Measurements from ENCODE around the gene IPCEF1. TPM values are rescaled to one million over a fixed set of nuclear protein-coding genes. Genes with fewer than 3 reads are reported as not detected.
"Not testable (repeated sequence)": the region's sequence is repeated elsewhere in the genome, so short reads cannot be mapped to it uniquely, and the experiment has no call there.

Gene IPCEF1
- total and polyA plus RNA-seq, 4 donors = 1.8 to 4.7 (median 2.8) TPM

GRCh38 chr6:154245506-154245905 lies 111.1 kb downstream of the IPCEF1 start:
- no peaks in the 10 kb centered on the region for H3K9me3 ChIP-seq (ENCODE audit: control insufficient read depth, low read length)
- H3K36me3 ChIP-seq (ENCODE audit: control insufficient read depth in 1 of 2, insufficient read depth in 2 of 2, low read length in 1 of 2) = no peaks in the 10 kb centered on the region
- H3K4me1 ChIP-seq (ENCODE audit: control insufficient read depth in 1 of 2, insufficient read depth in 2 of 2, low read length in 2 of 2) = no peaks in the 10 kb centered on the region
- no peaks in the 10 kb centered on the region for H3K27me3 ChIP-seq (ENCODE audit: control insufficient read depth in 1 of 2, insufficient read depth in 2 of 2, low read length in 1 of 2)
- DNase-seq (no peak), ATAC-seq (ENCODE audit: low FRiP score) (no peak)
- H3K4me3 ChIP-seq (ENCODE audit: low read length in 2 of 2) = no peak overlapping the region
- no peak overlapping the region for H3K27ac ChIP-seq (ENCODE audit: low read depth in 1 of 2, low read length in 2 of 2)
- intact Hi-C loops (cut with DNase I) = no loop called here
- whole genome bisulfite sequencing, 2 donors = 66 to 69% methylated on average over 5 of the region's 5 CpGs

- Histone ChIP-seq H3K4me1 (ENCODE audit: control insufficient read depth in 1 of 2, insufficient read depth in 2 of 2, low read length in 2 of 2) (no peaks in the 10 kb centered on the region), H3K9me3 (ENCODE audit: control insufficient read depth, low read length) (no peaks in the 10 kb centered on the region), H3K4me3 (ENCODE audit: low read length in 2 of 2) (no peak overlapping the region), H3K27ac (ENCODE audit: low read depth in 1 of 2, low read length in 2 of 2) (no peak overlapping the region), H3K27me3 (ENCODE audit: control insufficient read depth in 1 of 2, insufficient read depth in 2 of 2, low read length in 1 of 2) (no peaks in the 10 kb centered on the region), H3K36me3 (ENCODE audit: control insufficient read depth in 1 of 2, insufficient read depth in 2 of 2, low read length in 1 of 2) (no peaks in the 10 kb centered on the region)
- 80 to 87% methylated on average over 6 of the region's 6 CpGs for WGBS, 2 donors
- DNase-seq (no peak), ATAC-seq (ENCODE audit: low FRiP score) (no peak)
- intact Hi-C loops (cut with DNase I) = no loop called here
These were observed 112.5 kb downstream of the IPCEF1 start for GRCh38 chr6:154243793-154244750.

- H3K27ac ChIP-seq (ENCODE audit: low read depth in 1 of 2, low read length in 2 of 2) = no peak overlapping the region
- intact Hi-C loops (cut with DNase I) = no loop called here
- H3K4me3 ChIP-seq (ENCODE audit: low read length in 2 of 2) = no peak overlapping the region
- H3K9me3 ChIP-seq (ENCODE audit: control insufficient read depth, low read length) = no peaks in the 10 kb centered on the region
- H3K27me3 ChIP-seq (ENCODE audit: control insufficient read depth in 1 of 2, insufficient read depth in 2 of 2, low read length in 1 of 2) = no peaks in the 10 kb centered on the region
- WGBS, 2 donors = 96 to 98% methylated on average over 13 of the region's 13 CpGs
- ATAC-seq (ENCODE audit: low FRiP score) (no peak), DNase-seq (no peak)
- H3K36me3 ChIP-seq (ENCODE audit: control insufficient read depth in 1 of 2, insufficient read depth in 2 of 2, low read length in 1 of 2) = no peaks in the 10 kb centered on the region
- H3K4me1 ChIP-seq (ENCODE audit: control insufficient read depth in 1 of 2, insufficient read depth in 2 of 2, low read length in 2 of 2) = no peaks in the 10 kb centered on the region
These were observed 113.8 kb downstream of the IPCEF1 start for GRCh38 chr6:154242617-154243357.

- Histone ChIP-seq H3K4me1 (ENCODE audit: control insufficient read depth in 1 of 2, insufficient read depth in 2 of 2, low read length in 2 of 2) (no peaks in the 10 kb centered on the region), H3K36me3 (ENCODE audit: control insufficient read depth in 1 of 2, insufficient read depth in 2 of 2, low read length in 1 of 2) (no peaks in the 10 kb centered on the region), H3K9me3 (ENCODE audit: control insufficient read depth, low read length) (no peaks in the 10 kb centered on the region), H3K27ac (ENCODE audit: low read depth in 1 of 2, low read length in 2 of 2) (no peak overlapping the region), H3K27me3 (ENCODE audit: control insufficient read depth in 1 of 2, insufficient read depth in 2 of 2, low read length in 1 of 2) (no peaks in the 10 kb centered on the region), H3K4me3 (ENCODE audit: low read length in 2 of 2) (no peak overlapping the region)
- no peak for DNase-seq
- intact Hi-C loops (cut with DNase I) = no loop called here
- no peak for ATAC-seq (ENCODE audit: low FRiP score)
- WGBS, 2 donors = 72 to 73% methylated on average over 8 of the region's 8 CpGs
These were observed 115.0 kb downstream of the IPCEF1 start for GRCh38 chr6:154241581-154241980.

- H3K4me3 ChIP-seq (ENCODE audit: low read length in 2 of 2); DNase-seq; H3K9me3 ChIP-seq (ENCODE audit: control insufficient read depth, low read length); ATAC-seq (ENCODE audit: low FRiP score); H3K36me3 ChIP-seq (ENCODE audit: control insufficient read depth in 1 of 2, insufficient read depth in 2 of 2, low read length in 1 of 2); intact Hi-C loops (cut with DNase I); H3K27me3 ChIP-seq (ENCODE audit: control insufficient read depth in 1 of 2, insufficient read depth in 2 of 2, low read length in 1 of 2); H3K27ac ChIP-seq (ENCODE audit: low read depth in 1 of 2, low read length in 2 of 2); H3K4me1 ChIP-seq (ENCODE audit: control insufficient read depth in 1 of 2, insufficient read depth in 2 of 2, low read length in 2 of 2): not testable (repeated sequence)
- WGBS, 2 donors = 87 to 94% methylated on average over 11 of the region's 11 CpGs
These were observed 115.5 kb downstream of the IPCEF1 start for GRCh38 chr6:154241061-154241460.

- no peaks in the 10 kb centered on the region for H3K36me3 ChIP-seq (ENCODE audit: control insufficient read depth in 1 of 2, insufficient read depth in 2 of 2, low read length in 1 of 2)
- ATAC-seq (ENCODE audit: low FRiP score) (no peak), DNase-seq (no peak)
- H3K27me3 ChIP-seq (ENCODE audit: control insufficient read depth in 1 of 2, insufficient read depth in 2 of 2, low read length in 1 of 2) = no peaks in the 10 kb centered on the region
- H3K27ac ChIP-seq (ENCODE audit: low read depth in 1 of 2, low read length in 2 of 2) = no peak overlapping the region
- no peaks in the 10 kb centered on the region for H3K4me1 ChIP-seq (ENCODE audit: control insufficient read depth in 1 of 2, insufficient read depth in 2 of 2, low read length in 2 of 2)
- no peak overlapping the region for H3K4me3 ChIP-seq (ENCODE audit: low read length in 2 of 2)
- intact Hi-C loops (cut with DNase I) = no loop called here
- no peaks in the 10 kb centered on the region for H3K9me3 ChIP-seq (ENCODE audit: control insufficient read depth, low read length)
- WGBS, 2 donors = 83 to 95% methylated on average over 7 of the region's 7 CpGs
These were observed 117.2 kb downstream of the IPCEF1 start for GRCh38 chr6:154239392-154239791.

GRCh38 chr6:154238831-154239230 lies 117.8 kb downstream of the IPCEF1 start:
- ATAC-seq (ENCODE audit: low FRiP score) (no peak), DNase-seq (no peak)
- Histone ChIP-seq H3K4me3 (ENCODE audit: low read length in 2 of 2) (no peak overlapping the region), H3K9me3 (ENCODE audit: control insufficient read depth, low read length) (no peaks in the 10 kb centered on the region), H3K4me1 (ENCODE audit: control insufficient read depth in 1 of 2, insufficient read depth in 2 of 2, low read length in 2 of 2) (no peaks in the 10 kb centered on the region), H3K27me3 (ENCODE audit: control insufficient read depth in 1 of 2, insufficient read depth in 2 of 2, low read length in 1 of 2) (no peaks in the 10 kb centered on the region), H3K27ac (ENCODE audit: low read depth in 1 of 2, low read length in 2 of 2) (no peak overlapping the region), H3K36me3 (ENCODE audit: control insufficient read depth in 1 of 2, insufficient read depth in 2 of 2, low read length in 1 of 2) (no peaks in the 10 kb centered on the region)
- 32 to 35% methylated on average over 2 of the region's 2 CpGs for WGBS, 2 donors
- intact Hi-C loops (cut with DNase I) = no loop called here

GRCh38 chr6:154236646-154237301 lies 119.8 kb downstream of the IPCEF1 start:
- DNase-seq (no peak), ATAC-seq (ENCODE audit: low FRiP score) (no peak)
- Histone ChIP-seq H3K4me1 (ENCODE audit: control insufficient read depth in 1 of 2, insufficient read depth in 2 of 2, low read length in 2 of 2) (no peaks in the 10 kb centered on the region), H3K9me3 (ENCODE audit: control insufficient read depth, low read length) (no peaks in the 10 kb centered on the region), H3K27me3 (ENCODE audit: control insufficient read depth in 1 of 2, insufficient read depth in 2 of 2, low read length in 1 of 2) (peaks cover 0 to 2% of the 10 kb centered on the region in 2 donors), H3K4me3 (ENCODE audit: low read length in 2 of 2) (no peak overlapping the region), H3K36me3 (ENCODE audit: control insufficient read depth in 1 of 2, insufficient read depth in 2 of 2, low read length in 1 of 2) (no peaks in the 10 kb centered on the region), H3K27ac (ENCODE audit: low read depth in 1 of 2, low read length in 2 of 2) (no peak overlapping the region)
- intact Hi-C loops (cut with DNase I) = no loop called here
- WGBS, 2 donors = 67 to 79% methylated on average over 4 of the region's 4 CpGs
